ENCODE results near the gene PCK1. TPM values are rescaled to one million over a fixed set of nuclear protein-coding genes. Genes with fewer than 3 reads are reported as not detected.

Gene PCK1
- total and polyA plus RNA-seq, 2 experiments from 2014 or later: not detected

GRCh38 chr20:57608516-57608915, 47.6 kb downstream of the PCK1 start:
- Mint-ChIP-seq H3K4me3 (no peak overlapping the region), H3K27ac (no peak overlapping the region), H3K4me1 (no peaks in the 10 kb centered on the region; the same call in 2 of the 3 replicates), H3K36me3 (ENCODE audit: low read depth) (no peaks in the 10 kb centered on the region), H3K9me3 (no peaks in the 10 kb centered on the region), H3K27me3 (ENCODE audit: insufficient read depth, low read depth, poor library complexity) (peaks cover 7% of the 10 kb centered on the region)
- H3K4me3 ChIP-seq: no peak overlapping the region
- no peaks in the 10 kb centered on the region for H3K79me2 ChIP-seq (replicated peaks; ENCODE audit: insufficient read depth)
- no peaks in the 10 kb centered on the region for H3F3A ChIP-seq (replicated peaks; ENCODE audit: low read depth)
- H3K4me1 ChIP-seq (ENCODE audit: insufficient read depth): no peaks in the 10 kb centered on the region
- TF ChIP-seq ETS1 (IDR thresholded peaks at IDR 0.05) (no peak), JUNB (IDR thresholded peaks at IDR 0.05; ENCODE audit: unreplicated experiment) (no peak), REST (IDR thresholded peaks at IDR 0.05; ENCODE audit: unreplicated experiment) (no peak), EZH2phosphoT487 (IDR thresholded peaks at IDR 0.05; ENCODE audit: unreplicated experiment) (no peak), EZH2 (IDR thresholded peaks at IDR 0.05; ENCODE audit: low read depth, unreplicated experiment) (no peak), ZNF462 (CRISPR knock-in tag; IDR thresholded peaks at IDR 0.05) (no peak), POLR2AphosphoS5 (IDR thresholded peaks at IDR 0.05; ENCODE audit: low read depth) (no peak), CREB1 (CRISPR knock-in tag; IDR thresholded peaks at IDR 0.05; ENCODE audit: low read depth) (no peak), NANOG (IDR thresholded peaks at IDR 0.05; ENCODE audit: borderline replicate concordance) (no peak)
- no peak overlapping the region for H3K4me2 ChIP-seq
- ATAC-seq (no peak), DNase-seq (ENCODE audit: low spot score) (no peak)
- no peaks in the 10 kb centered on the region for H3K36me3 ChIP-seq (ENCODE audit: insufficient read depth)
- no peaks in the 10 kb centered on the region for H3K27me3 ChIP-seq (ENCODE audit: insufficient read depth)
- no peak overlapping the region for H3K27ac ChIP-seq (ENCODE audit: low read depth)
- H3K9me2 ChIP-seq (ENCODE audit: insufficient read depth): 0 out of 2 replicates have a peak, but pooled peaks cover 2% of the 10 kb centered on the region
- no peak overlapping the region for H2AFZ ChIP-seq
- H4K20me1 ChIP-seq (replicated peaks; ENCODE audit: insufficient read depth): no peaks in the 10 kb centered on the region
